T-helper 1 cell (primary cell): ENCODE data around the gene HTRA2.

Experiments
- DNase-seq, 5 donors: peaks; one replicate each; pipeline ENCODE4 v3.0.0-alpha.2; 2012 to 2020

The HTRA2 gene

GRCh38 chr2:74564222-74564621 is 34.5 kb downstream of the HTRA2 start:
- no peak for DNase-seq

- no peak for DNase-seq
Observed at GRCh38 chr2:74566076-74566753, 36.5 kb downstream of the HTRA2 start.

- no peak for DNase-seq
Observed at GRCh38 chr2:74566754-74567085, 37.0 kb downstream of the HTRA2 start.

- DNase-seq: no peak
Observed at GRCh38 chr2:74567881-74568280, 38.1 kb downstream of the HTRA2 start.

- no peak for DNase-seq
Observed at GRCh38 chr2:74569686-74570085, 40.0 kb downstream of the HTRA2 start.

- DNase-seq: no peak
Observed at GRCh38 chr2:74571058-74571457, 41.3 kb downstream of the HTRA2 start.

GRCh38 chr2:74572178-74572925 is 42.6 kb downstream of the HTRA2 start:
- DNase-seq: no peak

- DNase-seq: peak in 1 of 5 donors; percentile 80
Observed at GRCh38 chr2:74573747-74574562, 44.2 kb downstream of the HTRA2 start.

GRCh38 chr2:74575320-74575719 is 45.6 kb downstream of the HTRA2 start:
- no peak for DNase-seq

GRCh38 chr2:74576211-74576862 is 46.6 kb downstream of the HTRA2 start:
- DNase-seq: no peak

GRCh38 chr2:74576863-74577229 is 47.1 kb downstream of the HTRA2 start:
- DNase-seq: no peak

GRCh38 chr2:74577448-74577847 is 47.7 kb downstream of the HTRA2 start:
- peak in 1 of 5 donors; percentile 71 for DNase-seq

- peak in 1 of 5 donors; percentile 44 for DNase-seq
Observed at GRCh38 chr2:74578408-74578807, 48.7 kb downstream of the HTRA2 start.

GRCh38 chr2:74581463-74581862 is 51.7 kb downstream of the HTRA2 start:
- DNase-seq: no peak

- DNase-seq: no peak
Observed at GRCh38 chr2:74582184-74582583, 52.5 kb downstream of the HTRA2 start.
